ENCODE measurements around the gene WDR87. TPM values are rescaled to one million over a fixed set of nuclear protein-coding genes. Genes with fewer than 3 reads are reported as not detected.

Gene WDR87
- total RNA-seq, 1 donor from 2014 or later: not detected

DNA sequence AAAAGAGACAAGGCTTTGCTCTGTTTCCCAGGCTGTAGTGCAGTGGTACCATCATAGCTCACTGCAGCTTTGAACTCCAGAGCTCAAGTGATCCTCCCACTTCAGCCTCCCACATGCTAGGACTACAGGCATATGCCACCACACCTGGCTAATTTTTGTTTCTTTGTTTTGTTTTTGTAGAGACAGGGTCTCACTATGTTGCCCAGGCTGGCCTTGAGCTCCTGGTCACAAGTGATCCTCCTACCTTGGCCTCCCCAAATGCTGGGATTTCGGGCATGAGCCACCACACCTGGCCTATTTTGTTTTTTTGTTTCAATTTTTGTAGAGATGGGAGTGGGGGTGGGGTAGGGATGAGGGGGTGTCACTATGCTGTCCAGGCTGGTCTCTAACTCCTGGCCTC lies 6.9 kb downstream of the WDR87 start:
- intact Hi-C loops (cut with DNase I): no loop called here
- H3K4me1 ChIP-seq: no peaks in the 10 kb centered on the region
- no peak for ATAC-seq
- no peak overlapping the region for H3K27ac ChIP-seq
- DNase-seq: no peak
- TF ChIP-seq, protein P1, sequence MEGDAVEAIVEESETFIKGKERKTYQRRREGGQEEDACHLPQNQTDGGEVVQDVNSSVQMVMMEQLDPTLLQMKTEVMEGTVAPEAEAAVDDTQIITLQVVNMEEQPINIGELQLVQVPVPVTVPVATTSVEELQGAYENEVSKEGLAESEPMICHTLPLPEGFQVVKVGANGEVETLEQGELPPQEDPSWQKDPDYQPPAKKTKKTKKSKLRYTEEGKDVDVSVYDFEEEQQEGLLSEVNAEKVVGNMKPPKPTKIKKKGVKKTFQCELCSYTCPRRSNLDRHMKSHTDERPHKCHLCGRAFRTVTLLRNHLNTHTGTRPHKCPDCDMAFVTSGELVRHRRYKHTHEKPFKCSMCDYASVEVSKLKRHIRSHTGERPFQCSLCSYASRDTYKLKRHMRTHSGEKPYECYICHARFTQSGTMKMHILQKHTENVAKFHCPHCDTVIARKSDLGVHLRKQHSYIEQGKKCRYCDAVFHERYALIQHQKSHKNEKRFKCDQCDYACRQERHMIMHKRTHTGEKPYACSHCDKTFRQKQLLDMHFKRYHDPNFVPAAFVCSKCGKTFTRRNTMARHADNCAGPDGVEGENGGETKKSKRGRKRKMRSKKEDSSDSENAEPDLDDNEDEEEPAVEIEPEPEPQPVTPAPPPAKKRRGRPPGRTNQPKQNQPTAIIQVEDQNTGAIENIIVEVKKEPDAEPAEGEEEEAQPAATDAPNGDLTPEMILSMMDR (IDR thresholded peaks at IDR 0.05): no peak
- no peaks in the 10 kb centered on the region for H3K27me3 ChIP-seq (ENCODE audit: low read depth)
- H3K36me3 ChIP-seq: no peaks in the 10 kb centered on the region
- H3K9me3 ChIP-seq: no peaks in the 10 kb centered on the region
- no peak overlapping the region for H3K4me3 ChIP-seq

DNA sequence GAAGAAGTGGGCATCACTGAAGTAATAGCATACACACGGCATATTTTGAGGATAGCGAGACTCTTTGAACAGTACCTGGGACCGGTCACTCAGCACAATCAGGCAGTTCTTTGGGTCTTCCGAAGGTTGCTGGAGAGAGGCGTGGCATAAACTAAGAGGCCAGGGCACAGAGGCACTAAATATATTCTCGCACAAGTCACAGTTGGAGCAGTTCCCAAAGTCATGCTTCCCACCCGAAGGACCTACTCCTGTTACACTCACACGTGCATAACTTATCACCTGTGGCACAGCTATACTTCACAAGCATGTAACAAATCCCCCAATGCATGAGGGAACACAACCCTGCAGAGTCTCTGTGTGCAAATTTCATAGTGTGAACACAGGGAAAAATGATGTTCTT lies 10.2 kb downstream of the WDR87 start:
- intact Hi-C loops (cut with DNase I): no loop called here
- Histone ChIP-seq H3K9me3 (no peaks in the 10 kb centered on the region), H3K36me3 (no peaks in the 10 kb centered on the region), H3K27ac (no peak overlapping the region), H3K4me1 (no peaks in the 10 kb centered on the region), H3K27me3 (ENCODE audit: low read depth) (no peaks in the 10 kb centered on the region), H3K4me3 (no peak overlapping the region)
- DNase-seq (no peak), ATAC-seq (no peak)
- TF ChIP-seq, protein P1 (IDR thresholded peaks at IDR 0.05): no peak

DNA sequence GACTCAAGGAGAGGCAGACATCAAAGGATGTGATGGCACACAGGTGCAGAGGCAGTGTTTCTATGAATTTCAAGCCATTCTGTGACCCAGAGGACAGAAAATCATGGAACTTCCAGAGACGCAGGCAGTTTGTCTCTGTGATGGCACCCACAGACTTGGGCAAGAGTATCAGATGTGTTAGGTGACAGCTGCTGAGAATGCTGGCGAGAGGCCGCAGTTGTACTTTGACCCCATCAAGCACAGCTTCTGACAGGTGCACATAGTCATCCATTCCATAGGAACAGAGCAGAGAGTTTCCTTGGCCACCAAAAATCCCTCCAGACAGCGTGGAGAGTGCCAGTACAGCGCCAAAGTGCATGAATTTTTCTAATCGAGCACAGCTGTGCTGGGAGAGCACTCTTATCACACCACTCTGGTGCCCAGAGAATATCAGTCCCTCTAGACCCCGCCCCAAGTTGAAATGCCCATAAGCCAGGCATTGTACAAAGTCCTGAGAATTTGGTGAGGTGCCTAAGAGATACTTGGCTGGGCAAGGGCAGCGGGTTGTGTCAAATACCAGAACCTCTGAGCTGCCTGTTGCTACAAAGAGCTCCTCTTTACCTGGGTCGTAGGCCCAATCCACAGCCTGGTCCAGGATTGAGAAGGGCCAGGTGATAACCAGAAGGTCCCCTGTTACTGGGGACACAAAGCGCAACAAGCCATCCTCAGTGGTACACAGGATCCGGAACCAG lies 12.4 kb downstream of the WDR87 start:
- ATAC-seq (no peak), DNase-seq (no peak)
- intact Hi-C loops (cut with DNase I): no loop called here
- Histone ChIP-seq H3K4me1 (no peaks in the 10 kb centered on the region), H3K27ac (no peak overlapping the region), H3K27me3 (ENCODE audit: low read depth) (no peaks in the 10 kb centered on the region), H3K36me3 (no peaks in the 10 kb centered on the region), H3K9me3 (no peaks in the 10 kb centered on the region), H3K4me3 (no peak overlapping the region)
- TF ChIP-seq, protein P1 (IDR thresholded peaks at IDR 0.05): no peak

DNA sequence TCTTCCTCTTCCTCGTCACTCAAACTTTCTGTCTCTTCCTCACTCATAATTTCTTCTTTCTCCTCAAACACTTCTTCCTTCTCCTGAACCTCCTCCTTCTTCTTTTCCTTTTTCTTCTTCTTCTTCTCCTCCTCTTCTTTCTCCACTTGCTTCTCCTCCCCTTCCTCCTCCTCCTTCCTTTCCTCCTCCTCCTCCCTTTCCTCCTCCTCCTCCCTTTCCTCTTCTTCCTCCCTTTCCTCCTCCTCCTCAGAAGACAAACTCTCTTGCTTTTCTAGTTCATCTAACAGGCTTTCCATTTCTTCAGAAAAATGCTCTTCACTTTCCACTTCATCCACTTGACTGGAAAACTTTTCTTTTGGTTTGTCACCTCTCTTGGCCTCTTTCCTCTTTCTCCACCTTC lies 19.8 kb downstream of the WDR87 start:
- DNase-seq (no peak), ATAC-seq (no peak)
- Histone ChIP-seq H3K36me3 (no peaks in the 10 kb centered on the region), H3K4me1 (no peaks in the 10 kb centered on the region), H3K27me3 (ENCODE audit: low read depth) (no peaks in the 10 kb centered on the region), H3K9me3 (peaks cover 7% of the 10 kb centered on the region), H3K4me3 (no peak overlapping the region), H3K27ac (no peak overlapping the region)
- intact Hi-C loops (cut with DNase I): no loop called here
- TF ChIP-seq, protein P1 (IDR thresholded peaks at IDR 0.05): no peak

DNA sequence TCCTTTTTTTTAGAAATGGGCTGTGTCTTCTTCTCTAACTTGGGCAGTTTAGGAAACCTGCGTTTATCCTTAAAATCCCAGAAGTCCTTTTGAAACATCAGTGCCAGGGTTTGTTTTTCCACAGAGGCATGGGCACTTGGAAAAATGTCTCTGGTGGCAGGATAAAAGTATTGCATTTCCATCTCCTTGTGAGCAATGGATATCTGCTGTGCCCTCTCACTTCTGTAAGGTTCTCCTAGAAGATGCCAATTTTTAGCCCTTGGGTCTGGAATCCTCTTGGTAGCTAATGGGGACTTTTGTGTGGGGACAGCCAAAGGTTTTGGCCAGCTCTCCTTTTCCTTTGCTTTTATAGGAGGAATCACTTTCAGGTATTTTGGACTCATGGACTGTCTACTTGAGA lies 21.0 kb downstream of the WDR87 start:
- Histone ChIP-seq H3K4me1 (no peaks in the 10 kb centered on the region), H3K4me3 (no peak overlapping the region), H3K27ac (no peak overlapping the region), H3K36me3 (no peaks in the 10 kb centered on the region), H3K27me3 (ENCODE audit: low read depth) (no peaks in the 10 kb centered on the region), H3K9me3 (peaks cover 7% of the 10 kb centered on the region)
- TF ChIP-seq, protein P1 (IDR thresholded peaks at IDR 0.05): no peak
- no peak for ATAC-seq
- DNase-seq: no peak
- intact Hi-C loops (cut with DNase I): no loop called here

Data from lower lobe of right lung (tissue), 2 donors.